HG03342 (cell line): ENCODE measurements around the gene TOX3.

Experiments used
- ATAC-seq: cut with Tn5 transposase; IDR thresholded peaks from one replicate; pipeline ENCODE4 v1.9.1; 2021; ENCODE audit warnings: mild to moderate bottlenecking, moderate library complexity; ENCODE audit not compliant: unreplicated experiment

The TOX3 gene

DNA sequence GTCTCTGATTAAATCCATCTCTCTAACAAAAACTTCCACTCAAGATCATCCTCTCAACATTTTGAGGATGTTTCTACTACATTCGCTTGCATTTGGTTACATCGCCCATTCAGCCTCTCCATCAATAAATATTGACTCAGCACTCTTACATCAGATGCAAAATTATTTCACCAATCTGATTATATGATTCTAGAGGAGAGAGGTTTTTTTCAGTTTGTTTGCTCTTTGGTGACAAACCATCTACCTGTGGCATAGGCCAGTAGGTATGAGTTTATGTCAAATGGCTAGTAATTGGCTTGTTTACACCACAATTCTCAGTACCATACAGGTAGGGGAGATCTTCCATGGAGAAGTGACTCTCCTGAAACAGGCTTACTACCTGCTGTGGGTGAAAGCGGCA lies 52.3 kb downstream of the TOX3 start:
- no peak for ATAC-seq

DNA sequence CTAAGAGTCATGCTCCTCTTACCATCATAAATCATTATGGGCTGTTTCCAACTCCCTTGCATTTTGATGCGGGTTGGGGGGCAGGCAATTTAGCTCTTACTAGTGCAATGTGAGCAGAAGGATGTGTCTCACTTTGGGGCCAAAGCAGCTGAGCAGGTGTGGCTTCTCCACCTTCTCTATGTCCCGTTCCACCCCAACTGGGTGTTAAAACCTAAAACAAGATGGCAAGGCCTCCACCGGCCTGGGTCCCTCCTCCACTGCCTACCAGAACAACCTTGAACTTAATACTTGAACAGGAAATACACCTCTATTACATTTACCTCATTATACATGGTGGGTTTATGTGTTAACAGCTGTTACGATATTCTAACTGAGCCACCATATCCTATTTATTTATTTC lies 52.8 kb downstream of the TOX3 start:
- no peak for ATAC-seq

DNA sequence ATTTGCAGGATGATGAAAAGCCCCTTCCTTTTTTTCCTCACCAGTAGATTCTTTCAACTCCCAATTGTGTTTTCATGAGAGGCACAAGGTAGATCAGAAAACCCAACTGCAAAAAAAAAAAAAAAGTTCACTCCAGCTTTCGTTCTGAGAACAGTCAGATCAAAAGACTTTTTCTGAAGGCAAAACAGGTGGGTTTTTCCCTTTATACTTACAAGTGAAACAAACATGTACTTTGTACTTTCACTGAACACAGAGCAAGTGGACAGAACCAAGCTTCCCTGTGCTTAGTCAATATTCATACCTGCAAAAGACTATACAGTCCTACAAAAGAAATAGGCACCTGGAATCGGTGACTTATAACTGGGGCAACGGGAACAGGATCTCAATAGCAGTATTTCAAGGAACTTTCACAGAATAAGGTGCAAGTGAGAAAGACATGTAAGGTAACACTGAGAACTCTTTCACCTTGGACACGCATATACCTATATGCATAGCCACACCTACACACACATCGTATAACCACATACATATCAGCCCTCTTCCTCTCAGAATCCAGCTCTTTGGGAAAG lies 54.1 kb downstream of the TOX3 start:
- peak; percentile 86 for ATAC-seq

DNA sequence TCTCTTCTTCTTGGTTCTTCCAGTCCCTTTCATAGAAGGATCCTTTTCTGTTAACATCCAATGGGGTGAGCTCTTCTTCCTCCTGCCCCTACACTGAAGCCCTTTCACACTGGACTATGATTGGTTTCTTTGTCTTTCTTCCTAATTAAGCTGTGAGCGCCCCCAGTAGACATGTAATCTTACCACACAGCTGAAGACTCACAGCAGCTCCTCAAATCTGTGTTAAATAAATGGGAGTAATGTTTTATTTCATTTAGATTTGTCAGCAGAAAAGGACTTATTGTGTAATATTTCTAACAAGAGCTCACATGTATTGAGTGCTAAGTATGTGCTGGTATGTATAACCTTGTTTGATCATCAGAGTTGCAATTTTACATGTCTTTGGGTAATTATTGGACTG lies 55.7 kb downstream of the TOX3 start:
- no peak for ATAC-seq

DNA sequence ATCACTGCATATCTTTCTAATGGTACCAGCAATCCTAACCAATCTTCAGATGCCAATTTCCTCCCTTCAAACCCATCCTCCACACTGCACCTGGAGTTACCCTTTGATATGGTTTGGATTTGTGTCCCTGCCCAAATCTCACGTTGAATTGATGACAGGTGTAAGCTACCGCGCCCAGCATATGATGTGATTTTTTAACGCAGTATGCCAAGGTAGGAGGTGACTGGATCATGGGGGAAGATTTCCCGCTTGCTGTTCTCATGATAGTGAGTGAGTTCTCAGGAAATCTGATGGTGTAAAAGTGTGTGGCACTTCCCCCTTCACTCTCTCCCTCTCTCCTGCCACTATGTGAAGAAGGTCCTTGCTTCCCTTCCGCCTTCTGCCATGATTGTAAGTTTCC lies 57.0 kb downstream of the TOX3 start:
- no peak for ATAC-seq

DNA sequence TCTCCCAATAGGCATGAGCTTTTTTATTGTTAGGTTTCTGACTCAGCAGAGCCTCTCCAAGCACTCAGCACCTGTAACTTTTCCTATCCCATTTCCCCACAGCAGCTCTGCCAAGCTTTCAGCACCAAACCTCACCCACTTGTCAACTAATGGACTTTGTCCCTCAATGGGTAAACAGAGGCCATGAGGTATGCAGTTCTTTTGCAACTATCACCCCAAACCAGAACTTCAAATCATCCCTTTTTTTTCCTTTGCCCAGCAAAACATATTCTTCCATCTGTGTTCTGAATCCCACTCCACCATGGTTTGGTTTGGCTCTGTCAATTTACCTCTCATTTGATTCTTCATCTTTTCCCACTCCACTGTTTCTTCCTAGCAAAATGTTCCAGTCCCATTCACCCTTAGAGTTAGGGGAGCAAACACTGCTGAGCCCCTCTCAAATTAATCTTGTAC lies 58.1 kb downstream of the TOX3 start:
- ATAC-seq: no peak

DNA sequence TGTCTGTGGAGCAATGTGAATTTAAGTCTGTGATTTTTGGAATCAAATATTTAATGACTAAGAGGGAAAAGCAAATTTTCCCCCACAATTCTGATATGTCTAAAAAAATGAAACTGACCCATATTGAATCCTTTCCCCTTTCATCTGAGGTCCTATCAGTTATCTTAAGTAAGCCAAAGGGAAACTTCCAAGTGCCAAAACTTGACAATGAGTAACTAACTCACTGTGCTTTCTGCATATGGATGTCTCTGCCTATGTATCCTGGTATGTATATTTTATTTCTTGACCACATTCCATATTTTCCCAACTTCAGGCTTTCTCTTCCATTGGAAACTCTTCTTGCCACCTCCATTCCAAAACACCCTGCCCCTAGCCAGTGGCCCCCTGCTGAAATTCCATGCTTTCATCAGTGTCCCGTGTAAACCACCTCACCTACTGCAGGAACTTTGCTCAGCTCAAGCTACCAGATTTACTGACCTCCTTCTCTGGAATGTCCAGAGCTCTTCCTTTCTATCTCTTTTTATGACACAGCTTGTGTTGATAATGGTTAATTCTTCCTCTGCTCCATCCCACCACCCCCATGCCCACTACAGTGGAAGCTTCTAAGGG lies 59.0 kb downstream of the TOX3 start:
- ATAC-seq: no peak

DNA sequence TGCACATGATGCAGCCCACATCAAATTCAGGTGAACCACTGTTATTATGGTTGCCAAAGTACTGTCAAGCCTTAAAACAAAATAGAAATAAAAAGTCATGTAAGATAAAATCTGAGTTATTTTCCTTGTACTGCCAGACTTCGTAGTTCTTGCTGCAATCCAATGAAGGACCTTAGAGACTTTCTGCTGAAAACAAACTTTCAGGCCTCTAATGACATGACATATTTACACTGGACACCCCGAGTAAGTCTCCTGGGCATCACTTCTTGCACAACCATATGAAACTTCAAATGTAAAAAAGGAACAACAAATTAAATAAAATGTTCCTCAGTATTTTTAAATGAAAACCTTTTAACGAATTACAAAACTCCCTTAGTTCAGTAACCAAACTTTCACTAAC lies 66.7 kb downstream of the TOX3 start:
- ATAC-seq: no peak

DNA sequence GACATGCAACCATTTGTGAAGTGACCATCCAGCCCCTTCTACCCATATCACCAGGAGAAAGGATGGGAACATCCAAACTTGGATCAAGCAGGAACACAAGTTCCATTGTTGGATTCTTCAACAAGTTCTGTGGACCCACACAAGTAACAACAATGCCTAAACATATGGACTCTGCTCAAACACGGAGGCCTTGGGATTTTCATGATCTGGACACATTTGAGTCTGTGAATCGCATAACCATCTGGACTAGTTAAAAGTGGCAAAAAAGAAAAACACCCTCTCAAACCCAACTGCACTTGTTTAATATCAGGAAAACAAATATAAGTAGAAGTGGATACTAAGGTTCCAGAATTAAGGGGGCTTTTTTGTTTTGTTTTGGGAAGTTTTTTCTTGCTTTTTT lies 70.8 kb downstream of the TOX3 start:
- no peak for ATAC-seq

DNA sequence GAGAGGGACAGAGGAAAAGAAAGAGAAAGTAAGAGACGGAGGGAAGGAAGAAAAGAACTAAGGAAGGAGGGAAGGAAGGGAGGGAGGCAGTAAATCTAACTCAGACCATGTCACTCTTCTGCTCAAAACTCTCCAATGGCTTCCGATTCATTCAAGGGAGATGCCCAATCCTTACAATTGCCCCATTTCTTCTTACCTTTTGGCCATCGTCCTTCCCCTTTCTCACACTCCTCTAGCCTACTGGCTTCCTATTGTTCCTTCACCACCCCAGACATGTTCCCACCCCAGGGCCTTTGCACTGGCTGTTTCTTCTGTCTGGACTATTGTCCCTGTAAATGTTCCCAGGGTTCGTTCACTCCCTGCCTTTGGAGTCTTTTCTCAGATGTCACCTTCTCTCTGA lies 72.3 kb downstream of the TOX3 start:
- no peak for ATAC-seq

DNA sequence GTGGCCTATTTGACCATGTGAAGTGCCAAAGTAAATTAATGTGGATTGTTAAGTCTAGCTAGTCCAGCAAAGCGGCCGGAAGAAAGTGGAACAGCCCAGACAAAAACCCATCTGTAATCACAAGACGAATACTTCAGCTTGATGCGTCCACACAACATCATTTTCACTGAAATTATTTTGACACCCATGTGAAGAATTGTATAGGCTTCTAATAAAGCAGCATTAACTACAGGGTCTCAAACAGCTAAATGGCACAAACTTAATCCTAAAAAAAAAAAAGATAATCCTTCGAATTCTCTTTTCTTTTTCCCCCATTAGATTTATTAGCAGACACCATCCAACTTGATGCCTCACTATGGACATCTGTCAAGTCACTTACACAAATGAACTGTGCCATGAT lies 73.8 kb downstream of the TOX3 start:
- ATAC-seq: no peak

DNA sequence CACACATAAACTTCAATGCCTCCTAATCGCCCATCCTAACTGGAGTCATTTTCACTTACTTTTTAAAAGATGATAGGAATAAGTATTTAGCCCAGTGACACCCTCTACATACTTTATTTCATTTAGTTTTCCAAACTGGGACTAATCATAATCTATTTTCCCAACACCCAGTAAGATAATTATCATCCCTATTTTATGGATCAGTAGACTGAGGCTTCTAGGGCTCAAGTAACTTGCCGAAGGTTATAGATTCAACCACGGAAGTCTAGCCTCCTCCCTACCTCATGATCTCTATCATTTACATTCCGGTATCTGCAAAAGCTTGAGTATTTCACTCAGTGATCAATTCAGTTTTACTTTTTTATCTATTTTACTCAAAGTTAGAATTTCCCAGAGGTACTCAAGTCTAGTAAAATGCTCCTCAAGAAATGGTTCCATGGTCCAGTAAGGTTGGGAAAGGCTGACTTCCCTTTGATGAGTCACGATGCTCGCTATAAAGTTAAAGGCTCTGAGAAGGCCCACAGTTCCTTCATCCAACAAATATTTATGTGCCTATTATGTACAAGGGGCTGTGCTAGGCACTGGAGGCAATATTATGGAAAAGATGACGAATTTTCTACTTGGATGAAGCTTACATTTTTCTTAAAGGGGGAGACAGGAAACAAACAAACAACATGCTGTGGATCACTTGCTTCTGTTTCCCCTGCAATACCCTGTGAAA lies 75.1 kb downstream of the TOX3 start:
- ATAC-seq: no peak

DNA sequence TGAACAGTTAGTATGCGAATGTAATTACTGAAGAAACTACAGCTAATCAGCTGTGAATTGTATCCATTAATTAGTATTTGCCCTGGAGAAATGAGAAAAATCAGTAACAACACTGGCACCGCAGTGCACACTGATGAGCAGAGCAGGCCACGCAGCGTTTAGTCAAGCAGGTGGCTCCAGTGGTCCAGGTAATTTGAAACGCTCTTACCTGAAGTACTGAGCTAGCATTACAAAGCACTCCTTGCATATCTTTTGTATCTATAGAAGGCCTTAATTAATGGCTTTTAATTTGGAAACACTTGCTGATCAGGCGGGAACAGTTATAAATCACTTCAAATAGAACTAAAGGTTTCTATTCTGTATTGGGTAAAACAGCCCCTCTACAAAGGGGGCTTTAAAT lies 76.4 kb downstream of the TOX3 start:
- ATAC-seq: no peak

DNA sequence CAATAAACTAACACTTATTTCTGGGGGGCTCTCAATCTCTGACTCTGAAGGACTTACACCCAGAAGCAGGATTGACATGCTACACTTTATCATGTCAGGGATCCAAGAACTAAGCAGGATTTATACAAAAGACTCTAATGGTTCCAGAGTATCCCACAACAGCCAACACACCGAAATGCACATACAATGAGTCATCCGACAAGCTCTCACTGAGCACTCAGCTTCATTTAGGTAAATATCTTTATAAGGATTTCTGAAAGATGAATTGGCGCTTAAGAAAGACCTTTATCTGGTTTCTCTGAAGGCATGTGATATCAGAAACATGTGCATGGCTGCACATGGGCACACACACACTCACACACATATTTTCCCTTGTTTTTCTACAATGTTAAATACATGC lies 77.2 kb downstream of the TOX3 start:
- no peak for ATAC-seq

DNA sequence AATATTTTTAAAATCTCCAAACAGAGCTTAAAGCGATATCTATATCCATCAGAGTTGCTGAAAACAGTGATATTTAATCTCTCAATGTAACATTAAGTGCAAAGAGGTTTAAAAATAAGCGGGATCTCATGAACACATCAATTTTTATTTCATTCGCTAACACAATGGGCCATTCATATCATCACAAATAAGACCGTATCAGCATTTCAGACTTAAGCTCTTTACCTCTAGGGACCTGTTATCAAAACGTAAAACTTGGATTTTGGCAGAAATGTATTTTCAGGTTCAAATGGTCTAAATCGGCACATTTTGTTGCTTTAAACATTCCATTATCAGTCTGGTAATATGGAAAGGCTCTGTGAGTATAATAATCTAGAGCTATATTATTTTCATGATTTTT lies 77.9 kb downstream of the TOX3 start:
- ATAC-seq: no peak

DNA sequence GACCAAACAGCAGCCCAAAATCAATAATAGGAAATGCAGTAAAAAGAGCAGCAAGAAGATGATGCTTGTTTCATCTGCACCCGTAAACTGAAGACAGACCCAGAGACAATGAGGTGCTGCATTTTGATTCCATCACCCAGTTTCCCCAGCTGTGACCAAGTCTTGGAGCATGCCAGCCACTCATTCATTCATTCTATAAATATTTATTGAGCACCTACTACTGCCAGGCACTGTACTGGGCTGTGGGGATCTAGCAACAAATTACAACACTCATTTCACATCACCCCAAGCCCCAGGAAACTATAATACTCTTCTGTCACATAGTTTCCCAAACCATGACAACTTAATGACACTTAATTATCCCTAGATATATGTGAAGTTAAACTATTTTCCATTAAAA lies 79.2 kb downstream of the TOX3 start:
- ATAC-seq: no peak

DNA sequence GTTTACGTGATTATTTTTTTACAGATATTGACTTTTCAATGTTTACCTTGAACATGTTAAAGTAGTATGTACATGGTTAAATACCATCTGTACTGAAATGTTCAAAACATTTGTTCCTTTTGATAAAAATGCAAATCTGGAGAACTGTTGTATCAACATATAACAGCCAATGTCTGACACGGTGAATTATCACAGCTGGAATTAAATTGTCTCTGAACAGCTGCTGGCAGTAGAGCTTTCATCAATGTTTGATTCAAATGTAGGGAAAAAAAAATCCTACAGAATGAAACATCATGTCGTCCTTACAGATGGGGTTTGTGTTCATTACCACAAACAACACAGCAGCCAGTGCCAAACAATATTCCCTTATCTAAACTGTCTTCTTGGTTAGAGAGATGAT lies 79.9 kb downstream of the TOX3 start:
- ATAC-seq: no peak

DNA sequence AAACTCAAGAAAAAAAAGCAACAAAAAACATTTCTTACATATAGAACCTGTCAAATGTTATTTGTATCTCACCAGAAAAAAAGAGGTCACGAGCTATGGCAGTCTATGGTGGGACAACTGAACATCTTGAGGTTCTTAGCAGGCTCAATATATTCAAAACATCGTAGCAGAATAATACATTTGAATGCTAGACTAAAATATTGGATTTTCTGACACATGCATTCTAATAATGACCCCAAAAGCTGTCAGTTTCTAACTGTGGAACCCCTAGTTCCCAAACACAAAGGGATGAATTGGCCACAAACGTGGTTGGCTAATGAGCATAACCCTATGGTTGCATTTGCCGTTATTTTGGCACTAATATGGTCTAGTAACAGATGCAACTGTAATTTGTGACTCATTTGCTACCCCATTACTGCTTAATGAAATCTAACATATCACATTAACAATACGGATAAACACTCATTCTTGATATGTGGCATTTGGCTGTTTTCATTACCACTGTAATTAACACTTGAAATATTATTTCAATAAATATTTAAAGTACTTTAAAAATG lies 81.2 kb downstream of the TOX3 start:
- ATAC-seq: no peak

DNA sequence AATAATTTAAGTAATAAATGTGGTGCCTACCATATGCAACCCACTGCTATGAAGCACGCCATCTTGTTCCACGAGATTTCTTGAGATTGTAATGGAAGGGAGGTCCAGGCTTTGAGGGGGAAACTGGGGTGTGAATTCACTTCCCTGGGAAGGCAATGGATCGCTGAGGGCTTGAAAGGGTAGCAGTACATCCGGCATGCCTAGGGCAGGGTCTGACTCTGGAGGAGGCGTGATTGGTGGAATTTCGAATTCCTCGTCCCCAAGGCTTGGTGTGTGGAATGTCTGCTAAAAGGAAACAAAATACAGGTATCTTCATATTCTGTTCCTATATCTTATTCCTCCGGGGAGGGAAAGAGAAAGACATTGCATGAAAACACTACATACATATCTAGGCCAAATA lies 83.0 kb downstream of the TOX3 start:
- ATAC-seq: no peak

DNA sequence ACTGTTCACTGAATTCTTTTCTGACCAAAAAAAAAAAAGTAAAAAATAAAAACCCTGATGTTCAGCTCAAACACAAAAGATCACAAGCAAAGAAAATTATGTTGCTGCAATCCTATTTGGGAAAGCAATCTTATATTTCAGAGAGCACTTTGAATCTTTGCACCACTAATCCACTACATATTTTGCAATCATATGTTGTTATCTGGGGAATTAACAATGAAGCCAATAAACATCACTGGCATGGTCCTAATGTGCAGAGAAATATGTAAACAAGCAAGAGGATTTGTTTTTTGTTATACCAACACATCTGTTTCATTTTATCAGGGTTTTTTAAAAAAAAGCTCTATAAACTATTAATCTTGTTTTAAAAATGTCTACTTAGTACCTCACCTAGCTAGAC lies 84.1 kb downstream of the TOX3 start:
- ATAC-seq: no peak

DNA sequence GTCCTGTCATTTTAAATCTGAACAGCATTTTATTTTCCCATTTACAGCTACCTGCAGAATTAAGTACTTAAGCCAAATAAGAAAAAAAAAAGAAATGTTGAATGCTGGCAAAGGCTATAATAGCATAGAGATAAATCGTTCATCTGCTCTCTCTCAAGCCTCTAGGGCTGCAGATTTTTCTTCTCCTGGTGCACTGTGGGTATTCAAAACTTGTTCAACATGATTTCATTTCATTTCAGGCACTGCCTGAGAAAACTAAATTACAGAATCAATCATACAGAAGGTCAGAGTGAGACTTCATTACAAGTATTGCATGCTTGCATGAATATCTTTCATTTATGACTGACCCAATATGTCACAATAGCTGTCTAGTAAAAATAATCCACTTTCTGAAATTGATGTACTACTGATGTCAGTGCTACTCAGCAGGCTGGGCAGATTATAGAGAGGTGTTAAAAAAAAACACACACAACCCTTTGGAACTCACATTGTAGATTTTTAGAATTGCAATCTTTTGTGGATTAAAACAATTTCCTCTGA lies 86.2 kb downstream of the TOX3 start:
- ATAC-seq: no peak

DNA sequence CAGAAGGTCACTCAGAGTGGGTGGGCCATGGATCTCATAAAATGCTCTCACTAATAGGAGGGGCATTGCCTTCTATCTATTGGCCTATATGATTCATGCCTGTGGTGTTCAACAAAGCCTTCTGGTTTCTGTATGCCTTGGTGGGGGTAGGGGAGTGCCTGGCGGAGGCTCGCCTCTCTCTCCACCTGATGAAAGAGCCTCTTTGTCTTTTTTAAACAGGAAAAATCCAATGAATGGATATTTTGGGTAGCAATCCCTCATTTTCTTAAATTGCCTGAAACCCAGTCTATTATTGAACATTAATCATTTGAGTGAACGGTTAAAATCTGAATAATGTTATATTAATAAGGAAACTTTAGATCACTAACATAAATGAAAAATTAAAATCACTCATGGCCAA lies 90.6 kb downstream of the TOX3 start:
- no peak for ATAC-seq
